GM21619 (cell line): Measurements from ENCODE around the gene PARD3.
"Not testable (repeated sequence)": the region's sequence is repeated elsewhere in the genome, so short reads cannot be mapped to it uniquely, and the experiment has no call there.

Experiments used
- ATAC-seq: cut with Tn5 transposase; IDR thresholded peaks from one replicate; pipeline ENCODE4 v1.9.1; 2021; ENCODE audit not compliant: unreplicated experiment

Gene PARD3

GRCh38 chr10:34745244-34745643, 69.9 kb downstream of the PARD3 start:
- no peak for ATAC-seq

GRCh38 chr10:34744590-34744989, 70.5 kb downstream of the PARD3 start:
- no peak for ATAC-seq

- no peak for ATAC-seq
Measured at GRCh38 chr10:34743814-34744213, 71.3 kb downstream of the PARD3 start.

GRCh38 chr10:34742456-34742855, 72.6 kb downstream of the PARD3 start:
- no peak for ATAC-seq

- ATAC-seq: not testable (repeated sequence)
Measured at GRCh38 chr10:34741087-34741486, 74.0 kb downstream of the PARD3 start.

GRCh38 chr10:34740321-34740720, 74.8 kb downstream of the PARD3 start:
- ATAC-seq: no peak

GRCh38 chr10:34739915-34740314, 75.2 kb downstream of the PARD3 start:
- no peak for ATAC-seq

- ATAC-seq: no peak
Measured at GRCh38 chr10:34737772-34738169, 77.3 kb downstream of the PARD3 start.

GRCh38 chr10:34736976-34737771, 77.9 kb downstream of the PARD3 start:
- no peak for ATAC-seq

GRCh38 chr10:34734918-34735317, 80.2 kb downstream of the PARD3 start:
- ATAC-seq: no peak

GRCh38 chr10:34732926-34733325, 82.2 kb downstream of the PARD3 start:
- ATAC-seq: no peak

GRCh38 chr10:34731885-34732701, 83.0 kb downstream of the PARD3 start:
- no peak for ATAC-seq

- no peak for ATAC-seq
Measured at GRCh38 chr10:34731213-34731612, 83.9 kb downstream of the PARD3 start.

- no peak for ATAC-seq
Measured at GRCh38 chr10:34730726-34731125, 84.4 kb downstream of the PARD3 start.

- ATAC-seq: no peak
Measured at GRCh38 chr10:34729619-34730018, 85.5 kb downstream of the PARD3 start.

- no peak for ATAC-seq
Measured at GRCh38 chr10:34728361-34728760, 86.7 kb downstream of the PARD3 start.

- no peak for ATAC-seq
Measured at GRCh38 chr10:34727595-34728033, 87.5 kb downstream of the PARD3 start.

GRCh38 chr10:34726862-34727261, 88.2 kb downstream of the PARD3 start:
- no peak for ATAC-seq

GRCh38 chr10:34723750-34724149, 91.3 kb downstream of the PARD3 start:
- peak; percentile 49 for ATAC-seq

GRCh38 chr10:34722404-34722803, 92.7 kb downstream of the PARD3 start:
- no peak for ATAC-seq

GRCh38 chr10:34721208-34721840, 93.8 kb downstream of the PARD3 start:
- ATAC-seq: no peak

GRCh38 chr10:34719746-34720145, 95.3 kb downstream of the PARD3 start:
- ATAC-seq: no peak
